A673 (cell line): ENCODE data around the gene THBD.

Experiments used
- CTCF ChIP-seq: fragments of 300-800, 200-600 bp; sonication (generic); conservative IDR thresholded peaks from 2 replicates; pipeline ENCODE4 v1.5.1; 2017; ENCODE audit warnings: low read depth, mild to moderate bottlenecking, antibody characterized with exemption, low read length, moderate library complexity, mixed read lengths
- EZH2 ChIP-seq: fragments of 200-600 bp; sonication (generic); IDR thresholded peaks from 2 replicates; pipeline ENCODE4 v1.6.1; 2017; ENCODE audit warnings: borderline replicate concordance, low read depth, mild to moderate bottlenecking, mixed read lengths, antibody characterized with exemption, low read length; ENCODE audit not compliant: poor library complexity, severe bottlenecking

DNA sequence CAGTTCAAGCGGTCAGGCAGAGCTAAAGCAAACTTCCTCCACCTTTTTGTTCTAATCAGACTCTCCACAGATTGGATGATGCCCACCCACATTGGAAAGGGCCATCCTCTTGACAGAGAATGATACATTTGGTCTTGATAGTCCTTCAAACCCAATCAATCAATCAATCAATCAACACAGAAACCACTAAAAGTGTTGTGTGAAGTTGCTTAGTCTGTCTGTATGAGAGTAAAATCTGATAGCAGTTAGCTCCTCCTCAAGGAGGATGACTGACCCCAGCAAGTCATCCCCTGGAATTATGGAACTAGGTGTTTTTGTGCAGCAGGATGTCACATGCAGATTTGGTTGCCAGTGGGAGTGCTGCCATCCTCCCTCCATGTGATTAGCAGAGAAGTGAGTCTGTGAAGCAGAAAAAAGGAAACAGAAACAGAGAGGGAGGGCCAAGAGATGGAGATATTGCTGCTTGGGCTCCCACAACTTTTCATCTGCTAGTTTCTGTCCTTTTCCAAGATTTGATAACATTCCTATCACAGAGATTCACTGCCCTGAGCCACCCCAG, 46.3 kb downstream of the THBD start:
- TF ChIP-seq CTCF (no peak), EZH2 (no peak)
